ENCODE measurements around the gene NAT16. TPM values are rescaled to one million over a fixed set of nuclear protein-coding genes. Genes with fewer than 3 reads are reported as not detected.

Gene NAT16
- total and polyA plus RNA-seq, 2 of the 13 experiments (the other 11 are each of a cell fraction or from before 2014, with no cell fraction given), result 0.04 TPM; not detected in 1

DNA sequence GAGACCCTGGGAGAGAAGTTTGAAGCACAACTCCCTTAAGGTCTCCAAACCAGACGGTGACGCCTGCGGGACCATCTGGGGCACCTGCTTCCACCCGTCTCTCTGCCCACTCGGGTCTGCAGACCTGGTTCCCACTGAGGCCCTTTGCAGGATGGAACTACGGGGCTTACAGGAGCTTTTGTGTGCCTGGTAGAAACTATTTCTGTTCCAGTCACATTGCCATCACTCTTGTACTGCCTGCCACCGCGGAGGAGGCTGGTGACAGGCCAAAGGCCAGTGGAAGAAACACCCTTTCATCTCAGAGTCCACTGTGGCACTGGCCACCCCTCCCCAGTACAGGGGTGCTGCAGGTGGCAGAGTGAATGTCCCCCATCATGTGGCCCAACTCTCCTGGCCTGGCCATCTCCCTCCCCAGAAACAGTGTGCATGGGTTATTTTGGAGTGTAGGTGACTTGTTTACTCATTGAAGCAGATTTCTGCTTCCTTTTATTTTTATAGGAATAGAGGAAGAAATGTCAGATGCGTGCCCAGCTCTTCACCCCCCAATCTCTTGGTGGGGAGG, 42.4 kb downstream of the NAT16 start (continued):
- TF ChIP-seq, protein P1, sequence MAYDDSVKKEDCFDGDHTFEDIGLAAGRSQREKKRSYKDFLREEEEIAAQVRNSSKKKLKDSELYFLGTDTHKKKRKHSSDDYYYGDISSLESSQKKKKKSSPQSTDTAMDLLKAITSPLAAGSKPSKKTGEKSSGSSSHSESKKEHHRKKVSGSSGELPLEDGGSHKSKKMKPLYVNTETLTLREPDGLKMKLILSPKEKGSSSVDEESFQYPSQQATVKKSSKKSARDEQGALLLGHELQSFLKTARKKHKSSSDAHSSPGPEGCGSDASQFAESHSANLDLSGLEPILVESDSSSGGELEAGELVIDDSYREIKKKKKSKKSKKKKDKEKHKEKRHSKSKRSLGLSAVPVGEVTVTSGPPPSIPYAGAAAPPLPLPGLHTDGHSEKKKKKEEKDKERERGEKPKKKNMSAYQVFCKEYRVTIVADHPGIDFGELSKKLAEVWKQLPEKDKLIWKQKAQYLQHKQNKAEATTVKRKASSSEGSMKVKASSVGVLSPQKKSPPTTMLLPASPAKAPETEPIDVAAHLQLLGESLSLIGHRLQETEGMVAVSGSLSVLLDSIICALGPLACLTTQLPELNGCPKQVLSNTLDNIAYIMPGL (CRISPR knock-in tag; IDR thresholded peaks at IDR 0.05; ENCODE audit: borderline replicate concordance in 1 of 2, low read depth in 1 of 2), result peak in 1 of 2 experiments; percentile 14; a peak in 1 of 4 replicates
- no peak for TF ChIP-seq ZNF883 (CRISPR knock-in tag; IDR thresholded peaks at IDR 0.05; ENCODE audit: not compliant biosample characterization)
- TF ChIP-seq ZNF329 (CRISPR knock-in tag; IDR thresholded peaks at IDR 0.05; ENCODE audit: low read depth), result no peak
- TF ChIP-seq NCOR1 (IDR thresholded peaks at IDR 0.05; ENCODE audit: borderline replicate concordance, low read length), result no peak
- peak; percentile 67; the same call in 1 of the 2 replicates for TF ChIP-seq ZNF431 (CRISPR knock-in tag; IDR thresholded peaks at IDR 0.05; ENCODE audit: borderline replicate concordance, low read depth)
- 0 out of 2 replicates have a peak, but pooled peaks have one; percentile 35 for TF ChIP-seq TRAFD1 (CRISPR knock-in tag; IDR thresholded peaks at IDR 0.05; ENCODE audit: borderline replicate concordance)
- TF ChIP-seq ZNF224 (CRISPR knock-in tag; IDR thresholded peaks at IDR 0.05), result no peak
- no peak for TF ChIP-seq PAWR (CRISPR knock-in tag; IDR thresholded peaks at IDR 0.05; ENCODE audit: borderline replicate concordance)
- no peak for TF ChIP-seq ZBTB3 (CRISPR knock-in tag; IDR thresholded peaks at IDR 0.05; ENCODE audit: borderline replicate concordance, low read depth)
- peak; percentile 86; the same call in 1 of the 2 replicates for TF ChIP-seq PLSCR1 (CRISPR knock-in tag; IDR thresholded peaks at IDR 0.05; ENCODE audit: borderline replicate concordance)
- no peak for TF ChIP-seq ZNF441 (CRISPR knock-in tag; IDR thresholded peaks at IDR 0.05; ENCODE audit: borderline replicate concordance)
- TF ChIP-seq ZNF558 (CRISPR knock-in tag; IDR thresholded peaks at IDR 0.05; ENCODE audit: borderline replicate concordance), result 0 out of 2 replicates have a peak, but pooled peaks have one; percentile 36
- TF ChIP-seq ZSCAN21 (CRISPR knock-in tag; IDR thresholded peaks at IDR 0.05; ENCODE audit: borderline replicate concordance), result no peak
